Neural cell (in vitro differentiated cells): ENCODE measurements around the gene ANKRD44. TPM values are rescaled to one million over a fixed set of nuclear protein-coding genes. Genes with fewer than 3 reads are reported as not detected.

Source experiments
- H2AFZ ChIP-seq: fragments of 200-600, 300-800 bp; sonication (generic), shearing (Covaris generic); 2 replicates; pipeline ENCODE4 v1.6.0; 2014; ENCODE audit warnings: low read depth, mild to moderate bottlenecking, antibody characterized with exemption, low read length, moderate library complexity
- H3F3A ChIP-seq: fragments of 200-600 bp; shearing (Covaris generic); 2 replicates; pipeline ENCODE4 v1.6.1; 2016; ENCODE audit warnings: mild to moderate bottlenecking, moderate library complexity, mixed read lengths, antibody characterized with exemption, low read length; ENCODE audit not compliant: insufficient read depth, poor library complexity, severe bottlenecking
- H3K27ac ChIP-seq: fragments of 200-600, 300-800 bp; sonication (generic), shearing (Covaris generic); 2 replicates; pipeline ENCODE4 v1.5.1; 2014; ENCODE audit warnings: mild to moderate bottlenecking, low read length, moderate library complexity
- H3K27me3 ChIP-seq: fragments of 300-800, 200-600 bp; sonication (generic), shearing (Covaris generic); 2 replicates; pipeline ENCODE4 v1.6.0; 2014; ENCODE audit warnings: mild to moderate bottlenecking, low read depth, low read length, moderate library complexity; ENCODE audit not compliant: insufficient read depth
- H3K36me3 ChIP-seq: fragments of 300-800, 200-600 bp; sonication (generic), shearing (Covaris generic); 2 replicates; pipeline ENCODE4 v1.5.1; 2014; ENCODE audit warnings: mild to moderate bottlenecking, antibody characterized with exemption, low read length, moderate library complexity; ENCODE audit not compliant: insufficient read depth
- H3K4me2 ChIP-seq: fragments of 300-800, 200-600 bp; sonication (generic), shearing (Covaris generic); 2 replicates; pipeline ENCODE4 v1.6.0; 2014; ENCODE audit warnings: mild to moderate bottlenecking, low read length
- H3K4me3 ChIP-seq: fragments of 300-800, 200-600 bp; sonication (generic), shearing (Covaris generic); 2 replicates; pipeline ENCODE4 v1.5.1; 2014; ENCODE audit warnings: mild to moderate bottlenecking, low read length, moderate library complexity
- H3K79me2 ChIP-seq: fragments of 200-600 bp; shearing (Covaris generic); replicated peaks from 2 replicates; pipeline ENCODE4 v1.6.0; 2014; ENCODE audit warnings: mild to moderate bottlenecking, low read length, moderate library complexity; ENCODE audit not compliant: insufficient read depth
- H3K9ac ChIP-seq: fragments of 300-800, 200-600 bp; sonication (generic), shearing (Covaris generic); 2 replicates; pipeline ENCODE4 v1.6.1; 2016; ENCODE audit warnings: mild to moderate bottlenecking, low read length, mixed read lengths
- H3K9me2 ChIP-seq: fragments of 200-600 bp; shearing (Covaris generic); 2 replicates; pipeline ENCODE4 v1.6.1; 2016; ENCODE audit warnings: mild to moderate bottlenecking, low read length, mixed read lengths; ENCODE audit not compliant: insufficient read depth
- H3K9me3 ChIP-seq: fragments of 200-600, 300-800 bp; sonication (generic), shearing (Covaris generic); 2 replicates; pipeline ENCODE4 v1.6.1; 2016; ENCODE audit warnings: mild to moderate bottlenecking, mixed run types, low read length, moderate library complexity, mixed read lengths
- H4K20me1 ChIP-seq: fragments of 200-600 bp; shearing (Covaris generic); 2 replicates; pipeline ENCODE4 v1.6.1; 2016; ENCODE audit warnings: mild to moderate bottlenecking, mixed run types; ENCODE audit not compliant: insufficient read depth
- CTCF ChIP-seq: fragments of 450-650 bp; IDR thresholded peaks from 2 replicates; pipeline ENCODE4 v1.5.1; 2014; ENCODE audit warnings: antibody characterized with exemption, mild to moderate bottlenecking, moderate library complexity; ENCODE audit not compliant: poor library complexity, severe bottlenecking
- EP300 ChIP-seq: fragments of 450-650 bp; conservative IDR thresholded peaks from 2 replicates; pipeline ENCODE4 v1.6.1; 2014; ENCODE audit warnings: antibody characterized with exemption, mild to moderate bottlenecking, moderate library complexity; ENCODE audit not compliant: poor library complexity, severe bottlenecking
- EZH2 ChIP-seq: fragments of 200-600, 300-800 bp; shearing (Covaris generic), sonication (generic); IDR thresholded peaks from 2 replicates; pipeline ENCODE4 v1.6.1; 2014; ENCODE audit warnings: antibody characterized with exemption, low read length, borderline replicate concordance, mild to moderate bottlenecking; ENCODE audit not compliant: insufficient read depth, poor library complexity, severe bottlenecking
- MXI1 ChIP-seq: fragments of 450-650 bp; conservative IDR thresholded peaks from 2 replicates; pipeline ENCODE4 v1.6.1; 2014; ENCODE audit warnings: antibody characterized with exemption, mild to moderate bottlenecking; ENCODE audit not compliant: poor library complexity, severe bottlenecking
- POLR2AphosphoS5 ChIP-seq: IDR thresholded peaks from 2 replicates; pipeline ENCODE4 v1.6.1; 2012
- RAD21 ChIP-seq: fragments of 450-650 bp; conservative IDR thresholded peaks from 2 replicates; pipeline ENCODE4 v1.6.1; 2014; ENCODE audit warnings: antibody characterized with exemption, mild to moderate bottlenecking, moderate library complexity
- REST ChIP-seq: IDR thresholded peaks from 2 replicates; pipeline ENCODE4 v1.6.1; 2012; ENCODE audit warnings: borderline replicate concordance
- SMC3 ChIP-seq: fragments of 450-650 bp; conservative IDR thresholded peaks from 2 replicates; pipeline ENCODE4 v1.6.1; 2014; ENCODE audit warnings: antibody characterized with exemption, mild to moderate bottlenecking, moderate library complexity; ENCODE audit not compliant: poor library complexity
- TAF1 ChIP-seq: IDR thresholded peaks from 2 replicates; pipeline ENCODE4 v1.6.1; 2012; ENCODE audit warnings: low read depth
- polyA plus RNA-seq: library from polyadenylated mRNA; depleted of rRNA; stranded (reverse); fragments of >200 nt; gene quantifications from 2 replicates; pipeline ENCODE4 v1.2.3, GENCODE V29; 2014

The ANKRD44 gene
- polyA plus RNA-seq, 1 donor from 2014 or later = 94.3 TPM

GRCh38 chr2:196985511-196986183, 324.9 kb downstream of the ANKRD44 start:
- H2AFZ ChIP-seq = no peak overlapping the region
- no peak overlapping the region for H3K4me2 ChIP-seq
- TF ChIP-seq EP300 (no peak), TAF1 (no peak), SMC3 (no peak), EZH2 (no peak), POLR2AphosphoS5 (no peak), MXI1 (no peak), REST (no peak), RAD21 (no peak), CTCF (no peak)
- H3K9me2 ChIP-seq = no peaks in the 10 kb centered on the region
- no peak overlapping the region for H3K4me3 ChIP-seq
- H4K20me1 ChIP-seq = no peaks in the 10 kb centered on the region
- H3K27ac ChIP-seq = no peak overlapping the region
- H3K36me3 ChIP-seq = no peaks in the 10 kb centered on the region
- no peaks in the 10 kb centered on the region for H3K9me3 ChIP-seq
- no peaks in the 10 kb centered on the region for H3K79me2 ChIP-seq
- H3K27me3 ChIP-seq = no peaks in the 10 kb centered on the region
- H3K9ac ChIP-seq = no peak overlapping the region
- no peaks in the 10 kb centered on the region for H3F3A ChIP-seq

- H3F3A ChIP-seq = no peaks in the 10 kb centered on the region
- TF ChIP-seq RAD21 (no peak), POLR2AphosphoS5 (no peak), EP300 (no peak), TAF1 (no peak)
- no peaks in the 10 kb centered on the region for H3K36me3 ChIP-seq
- no peaks in the 10 kb centered on the region for H3K9me2 ChIP-seq
- H3K27me3 ChIP-seq = no peaks in the 10 kb centered on the region
- H3K9ac ChIP-seq = no peak overlapping the region
- no peaks in the 10 kb centered on the region for H3K9me3 ChIP-seq
- no peak overlapping the region for H2AFZ ChIP-seq
- H3K27ac ChIP-seq = no peak overlapping the region
- H3K79me2 ChIP-seq = no peaks in the 10 kb centered on the region
- H3K4me3 ChIP-seq = no peak overlapping the region
- no peak overlapping the region for H3K4me2 ChIP-seq
- no peaks in the 10 kb centered on the region for H4K20me1 ChIP-seq
Observed at GRCh38 chr2:196984903-196985302, 325.7 kb downstream of the ANKRD44 start.
